PC-3 (cell line): ENCODE results near the gene CHAMP1.

Experiments used
- CTCF ChIP-seq: fragments of 300-600 bp; sonication (generic); conservative IDR thresholded peaks from 2 replicates; pipeline ENCODE4 v1.5.1; 2017; ENCODE audit warnings: antibody characterized with exemption, low read depth, mild to moderate bottlenecking, low read length
- EZH2 ChIP-seq: fragments of 300-600 bp; sonication (generic); IDR thresholded peaks from one replicate; pipeline ENCODE4 v1.6.1; 2017; ENCODE audit warnings: antibody characterized with exemption, mild to moderate bottlenecking, low read length; ENCODE audit not compliant: unreplicated experiment

GRCh38 chr13:114286808-114287207 is 27.5 kb upstream of the CHAMP1 start:
- TF ChIP-seq CTCF (no peak), EZH2 (no peak)
